Activated B cell treated with CpG ODN at 0.5 μM for 24 hours (primary cell): ENCODE measurements around the gene IRF5. TPM values are rescaled to one million over a fixed set of nuclear protein-coding genes. Genes with fewer than 3 reads are reported as not detected.
"Not testable (repeated sequence)": the region's sequence is repeated elsewhere in the genome, so short reads cannot be mapped to it uniquely, and the experiment has no call there.

Source experiments
- ATAC-seq: fragments of 200-7000 bp; cut with Tn5 transposase; one replicate; pipeline ENCODE4 v1.10.0; 2021; ENCODE audit warnings: low read depth, mild to moderate bottlenecking, moderate library complexity
- CTCF ChIA-PET: fragments of 350-600 bp; sonication (Branson Sonifier 250); formaldehyde crosslinking; loops from one replicate; lab custom pipeline; 2021; ENCODE audit warnings: antibody characterized with exemption; lab: Charles Lee
- POLR2A ChIA-PET: fragments of 350-600 bp; sonication (Branson Sonifier 250); formaldehyde crosslinking; loops from one replicate; lab custom pipeline; 2021; ENCODE audit warnings: antibody characterized with exemption; lab: Charles Lee
- DNase-seq: peaks from one replicate; pipeline ENCODE4 v3.0.0; 2022
- H3K27ac Mint-ChIP-seq: one replicate; pipeline ENCODE4 v1.8.0; 2020; ENCODE audit warnings: mixed read lengths
- H3K27me3 Mint-ChIP-seq: one replicate; pipeline ENCODE4 v1.8.0; 2021; ENCODE audit warnings: mixed read lengths
- H3K36me3 Mint-ChIP-seq: one replicate; pipeline ENCODE4 v1.8.0; 2021; ENCODE audit warnings: low read depth, mixed read lengths
- H3K4me1 Mint-ChIP-seq: one replicate; pipeline ENCODE4 v1.8.0; 2021; ENCODE audit warnings: mixed read lengths
- H3K4me3 Mint-ChIP-seq: one replicate; pipeline ENCODE4 v1.8.0; 2020; ENCODE audit warnings: mild to moderate bottlenecking, mixed read lengths
- H3K9me3 Mint-ChIP-seq: one replicate; pipeline ENCODE4 v1.8.0; 2020; ENCODE audit warnings: mixed read lengths
- intact Hi-C: fragments of 100-400 bp; cut with micrococcal nuclease; formaldehyde crosslinking; loops from one replicate; pipeline ENCODE4 v1.15.1; 2024
- total RNA-seq: library from RNA; stranded (reverse); gene quantifications from 2 replicates; pipeline ENCODE4 v1.2.3, GENCODE V29; 2022
- TF ChIP-seq, protein P1 (sequence below): fragments of 200-600 bp; IDR thresholded peaks from one replicate; pipeline ENCODE4 v1.8.0; 2022; ENCODE audit warnings: antibody characterized with exemption, mild to moderate bottlenecking

The IRF5 gene
- total RNA-seq, 1 donor from 2014 or later = 164 TPM

DNA sequence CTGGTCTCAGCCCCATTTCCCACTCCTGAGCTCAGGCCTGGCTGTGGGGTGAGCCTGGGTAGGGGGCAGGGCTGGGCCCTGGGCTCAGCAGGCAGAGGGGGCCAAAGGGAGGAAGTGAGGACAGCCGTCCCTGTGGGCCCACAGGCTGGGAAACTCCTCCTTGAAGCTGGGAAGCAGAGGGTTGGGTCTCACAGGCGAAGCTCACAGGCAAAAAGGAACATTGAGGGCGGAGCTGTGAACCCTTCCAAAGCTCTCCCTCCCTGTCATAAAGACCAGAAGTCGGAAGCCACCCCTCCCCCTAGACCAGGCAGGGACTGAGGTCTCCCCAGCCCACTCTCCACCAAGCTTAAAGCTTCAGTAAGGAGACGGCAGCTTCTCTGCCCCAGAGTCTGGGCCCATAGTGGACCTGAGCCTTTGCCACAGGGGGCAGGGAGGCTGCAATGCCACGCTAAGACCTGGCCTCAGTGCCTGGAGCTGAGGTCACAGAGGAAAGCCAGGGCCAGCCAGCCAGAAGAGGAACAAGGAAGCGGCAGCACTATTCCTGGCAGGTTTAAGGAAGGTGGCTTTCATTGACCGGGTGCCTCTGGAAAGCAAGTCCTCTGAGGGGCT lies 26.2 kb upstream of the IRF5 start:
- Mint-ChIP-seq H3K27ac (no peak overlapping the region), H3K27me3 (peaks cover 19% of the 10 kb centered on the region)

DNA sequence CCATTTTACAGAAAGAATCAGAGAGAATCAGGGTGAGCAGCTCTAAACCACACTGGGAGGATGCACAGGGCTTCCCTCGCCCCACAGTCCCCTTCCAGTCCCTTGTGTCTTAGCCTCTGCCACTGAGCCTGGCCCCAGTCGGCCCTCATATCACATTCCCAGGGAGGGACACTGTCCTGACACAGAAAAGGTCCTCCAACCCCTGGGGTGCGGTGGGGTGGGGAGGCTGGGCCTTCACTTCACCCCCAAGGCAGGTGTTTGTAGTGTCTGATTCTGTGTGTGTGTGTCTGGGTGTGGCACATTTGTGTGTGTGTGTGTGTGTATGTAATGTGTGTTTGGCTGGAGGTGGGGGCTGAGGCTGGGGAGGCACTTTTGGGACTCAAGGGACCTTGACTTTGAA lies 25.4 kb upstream of the IRF5 start:
- H3K27me3 Mint-ChIP-seq = peaks cover 19% of the 10 kb centered on the region
- ATAC-seq (no peak), DNase-seq (no peak)
- no peaks in the 10 kb centered on the region for H3K36me3 Mint-ChIP-seq
- CTCF ChIA-PET = no interaction called here
- POLR2A ChIA-PET = interaction anchor here (0.6 to 3.7 kb wide), 3 partner anchors 28 to 421 kb away, joined by 3 to 17 read pairs (median 6); no protein-coding TSS in a partner anchor
- intact Hi-C loops = no loop called here
- H3K4me3 Mint-ChIP-seq = no peak overlapping the region
- no peak overlapping the region for H3K27ac Mint-ChIP-seq
- H3K9me3 Mint-ChIP-seq = no peaks in the 10 kb centered on the region
- TF ChIP-seq, protein P1, sequence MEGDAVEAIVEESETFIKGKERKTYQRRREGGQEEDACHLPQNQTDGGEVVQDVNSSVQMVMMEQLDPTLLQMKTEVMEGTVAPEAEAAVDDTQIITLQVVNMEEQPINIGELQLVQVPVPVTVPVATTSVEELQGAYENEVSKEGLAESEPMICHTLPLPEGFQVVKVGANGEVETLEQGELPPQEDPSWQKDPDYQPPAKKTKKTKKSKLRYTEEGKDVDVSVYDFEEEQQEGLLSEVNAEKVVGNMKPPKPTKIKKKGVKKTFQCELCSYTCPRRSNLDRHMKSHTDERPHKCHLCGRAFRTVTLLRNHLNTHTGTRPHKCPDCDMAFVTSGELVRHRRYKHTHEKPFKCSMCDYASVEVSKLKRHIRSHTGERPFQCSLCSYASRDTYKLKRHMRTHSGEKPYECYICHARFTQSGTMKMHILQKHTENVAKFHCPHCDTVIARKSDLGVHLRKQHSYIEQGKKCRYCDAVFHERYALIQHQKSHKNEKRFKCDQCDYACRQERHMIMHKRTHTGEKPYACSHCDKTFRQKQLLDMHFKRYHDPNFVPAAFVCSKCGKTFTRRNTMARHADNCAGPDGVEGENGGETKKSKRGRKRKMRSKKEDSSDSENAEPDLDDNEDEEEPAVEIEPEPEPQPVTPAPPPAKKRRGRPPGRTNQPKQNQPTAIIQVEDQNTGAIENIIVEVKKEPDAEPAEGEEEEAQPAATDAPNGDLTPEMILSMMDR = no peak
- peaks cover 21% of the 10 kb centered on the region for H3K4me1 Mint-ChIP-seq

More for the DNA sequence above, 26.2 kb upstream of the IRF5 start:
- ChIA-PET CTCF (interaction anchor here (1.4 kb wide), 1 partner anchor 28 kb away, joined by 3 read pairs; no protein-coding TSS in a partner anchor), POLR2A (interaction anchor here (0.6 to 3.7 kb wide), 3 partner anchors 29 to 57 kb away, joined by 3 to 17 read pairs (median 12); no protein-coding TSS in a partner anchor)
- no peaks in the 10 kb centered on the region for H3K36me3 Mint-ChIP-seq
- intact Hi-C loops = no loop called here
- ATAC-seq = no peak
- TF ChIP-seq, protein P1 = no peak
- H3K9me3 Mint-ChIP-seq = no peaks in the 10 kb centered on the region
- H3K4me1 Mint-ChIP-seq = peaks cover 21% of the 10 kb centered on the region
- peak overlapping the region; percentile 28 for H3K4me3 Mint-ChIP-seq
- no peak for DNase-seq

DNA sequence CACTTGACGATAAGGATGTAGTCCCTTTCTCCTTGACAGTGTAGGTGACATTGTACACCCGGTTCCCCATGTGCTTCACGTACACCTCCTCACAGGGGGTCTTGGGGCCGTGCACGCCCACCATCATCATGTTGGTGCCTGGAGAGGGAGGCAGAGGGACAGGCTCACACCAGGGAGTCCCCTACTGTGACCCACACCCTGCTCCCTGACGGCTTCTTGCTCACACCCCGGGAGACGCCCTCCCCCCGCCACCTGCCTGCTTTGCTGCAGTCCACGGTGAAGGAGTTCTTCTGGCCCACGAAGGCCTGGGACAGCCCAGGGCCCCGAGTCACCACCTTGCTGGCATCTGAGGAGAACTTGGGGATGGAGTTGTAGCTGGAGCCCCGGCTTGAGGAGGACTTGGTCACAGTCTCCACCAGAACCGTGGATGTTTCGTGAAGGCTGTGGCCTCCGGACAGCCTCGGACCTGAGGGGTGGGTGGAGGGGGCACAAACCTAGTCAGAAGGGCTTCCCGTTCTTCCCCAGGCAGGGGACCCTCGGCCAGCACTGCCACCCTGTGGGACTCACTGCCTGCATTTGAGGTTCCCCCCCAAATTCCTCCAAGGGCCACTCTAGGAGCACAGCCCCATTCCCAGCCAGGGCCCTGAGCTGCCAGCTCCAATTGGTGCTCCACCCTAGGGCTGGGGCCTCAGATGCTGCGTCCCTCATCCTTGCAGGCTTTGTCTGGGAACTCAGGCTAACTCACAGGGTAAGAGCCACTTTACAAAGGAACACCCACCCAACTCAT lies 24.8 kb upstream of the IRF5 start:
- intact Hi-C loops, H3K9me3 Mint-ChIP-seq, H3K36me3 Mint-ChIP-seq, DNase-seq, ATAC-seq, CTCF ChIA-PET, H3K27ac Mint-ChIP-seq, H3K4me3 Mint-ChIP-seq: not testable (repeated sequence)
- peaks cover 19% of the 10 kb centered on the region for H3K27me3 Mint-ChIP-seq
- POLR2A ChIA-PET = interaction anchor here (2.3 kb wide), 1 partner anchor 27 kb away, joined by 56 read pairs; no protein-coding TSS in a partner anchor
- H3K4me1 Mint-ChIP-seq = peaks cover 21% of the 10 kb centered on the region

DNA sequence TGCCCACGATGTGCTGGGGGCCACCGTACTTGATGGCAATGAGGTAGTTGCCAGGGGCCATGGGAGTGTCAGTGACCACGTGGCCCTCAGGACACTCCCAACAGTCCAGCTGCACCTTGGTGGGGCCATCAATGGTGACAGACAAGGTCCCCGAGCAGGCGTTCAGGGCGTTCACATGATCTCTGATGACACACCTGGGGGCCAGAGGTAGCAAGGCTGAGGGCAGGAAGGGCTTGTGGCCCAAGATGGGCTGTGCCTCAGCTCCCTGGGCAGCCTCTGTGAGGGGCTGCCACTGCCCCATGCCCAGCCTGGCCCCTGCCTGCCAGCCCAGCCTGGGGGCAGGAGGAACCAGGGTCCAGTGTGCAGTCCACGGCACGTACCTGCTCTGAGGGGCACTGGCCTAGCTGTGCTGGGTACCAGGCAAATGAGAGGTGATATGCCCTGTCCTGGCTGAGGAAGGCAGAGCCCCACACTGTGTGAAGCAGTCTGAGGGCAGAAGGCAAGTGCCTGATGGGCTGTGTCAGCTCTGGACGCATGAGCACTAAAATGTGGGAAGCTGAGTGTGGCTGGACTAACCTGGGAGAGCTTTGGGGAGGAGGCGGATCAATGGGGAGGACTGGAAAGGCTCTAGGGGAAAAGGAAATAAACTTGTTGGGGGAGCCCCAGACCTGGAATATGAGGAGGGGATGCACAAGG lies 23.7 kb upstream of the IRF5 start:
- Mint-ChIP-seq H3K9me3 (no peaks in the 10 kb centered on the region), H3K4me1 (peaks cover 22% of the 10 kb centered on the region), H3K27ac (no peak overlapping the region), H3K36me3 (no peaks in the 10 kb centered on the region), H3K27me3 (peaks cover 17% of the 10 kb centered on the region), H3K4me3 (peak overlapping the region; percentile 73)
- ATAC-seq (no peak), DNase-seq (no peak)
- intact Hi-C loops = loop anchor here (1.0 to 2.0 kb wide), 2 partner anchors 26 to 49 kb away; no protein-coding TSS in a partner anchor
- ChIA-PET CTCF (interaction anchor here (0.7 to 1.5 kb wide), 5 partner anchors 19 to 40 kb away, joined by 3 to 8 read pairs (median 4); no protein-coding TSS in a partner anchor), POLR2A (interaction anchor here (1.0 to 2.3 kb wide), 8 partner anchors 19 to 140 kb away, joined by 3 to 56 read pairs (median 7); partner anchors contain the start of gene IRF5)
- TF ChIP-seq, protein P1 = no peak

DNA sequence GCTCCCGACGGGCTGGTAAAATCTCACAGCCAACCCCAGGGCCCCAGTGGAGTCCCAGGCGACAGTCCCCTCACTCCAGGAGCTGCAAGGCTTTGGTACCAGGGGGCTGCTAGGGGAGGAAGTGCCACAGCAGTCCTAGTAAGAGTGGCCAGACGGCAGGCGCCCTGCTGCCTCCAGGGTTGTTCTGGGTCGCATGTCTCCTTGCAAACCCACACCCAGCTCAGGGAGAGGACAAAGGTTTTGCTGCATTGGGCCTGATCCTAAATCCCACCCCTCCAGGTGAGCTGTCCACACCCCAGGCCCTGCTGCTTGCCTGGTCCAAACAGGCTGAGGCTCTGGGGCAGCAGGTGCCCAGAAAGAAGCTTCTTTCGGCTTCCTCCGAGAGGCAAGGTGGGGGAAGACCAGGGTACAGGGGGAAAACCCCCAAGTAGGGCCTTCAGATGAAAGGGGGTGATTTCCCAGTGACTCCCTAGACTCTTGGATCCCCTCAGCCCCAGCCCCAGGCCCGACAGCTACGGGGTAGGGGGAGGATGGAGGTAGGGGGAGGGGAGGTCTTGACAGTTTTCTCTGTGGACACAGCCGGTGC lies 23.1 kb upstream of the IRF5 start:
- intact Hi-C loops = loop anchor here (1.0 to 2.0 kb wide), 2 partner anchors 26 to 48 kb away; no protein-coding TSS in a partner anchor
- ChIA-PET POLR2A (interaction anchor here (0.6 to 2.3 kb wide), 13 partner anchors 11 to 462 kb away, joined by 3 to 56 read pairs (median 6); partner anchors contain the start of gene IRF5), CTCF (interaction anchor here (0.7 to 1.5 kb wide), 5 partner anchors 18 to 40 kb away, joined by 3 to 8 read pairs (median 4); no protein-coding TSS in a partner anchor)
- Mint-ChIP-seq H3K4me3 (peak overlapping the region; percentile 73), H3K9me3 (no peaks in the 10 kb centered on the region), H3K27ac (peak overlapping the region; percentile 50), H3K4me1 (peaks cover 28% of the 10 kb centered on the region), H3K36me3 (no peaks in the 10 kb centered on the region), H3K27me3 (peaks cover 11% of the 10 kb centered on the region)
- ATAC-seq (peak; percentile 85), DNase-seq (peak; percentile 52)
- TF ChIP-seq, protein P1 = no peak
